Right kidney (tissue), 1 donor: ENCODE data around the gene DOK7.
A peak's percentile ranks its signal among the peaks of the same experiment; 100 is the strongest.

Experiments
- DNase-seq: peaks from one replicate; pipeline ENCODE4 v3.0.0-alpha.2; 2016

The DOK7 gene

GRCh38 chr4:3463556-3464348, 646 bp downstream of the DOK7 start:
- DNase-seq: peak; percentile 28

- DNase-seq: peak; percentile 15
These were observed 1.3 kb downstream of the DOK7 start for GRCh38 chr4:3464349-3464905.

- DNase-seq: peak; percentile 10
These were observed 2.0 kb downstream of the DOK7 start for GRCh38 chr4:3464911-3465697.

- DNase-seq: peak; percentile 28
These were observed 2.9 kb downstream of the DOK7 start for GRCh38 chr4:3465698-3466671.

GRCh38 chr4:3466691-3467600, 3.8 kb downstream of the DOK7 start:
- DNase-seq: peak; percentile 23

GRCh38 chr4:3467601-3468031, 4.5 kb downstream of the DOK7 start:
- DNase-seq: no peak

GRCh38 chr4:3468154-3468553, 5.0 kb downstream of the DOK7 start:
- DNase-seq: no peak

GRCh38 chr4:3468804-3469203, 5.7 kb downstream of the DOK7 start:
- DNase-seq: no peak

- no peak for DNase-seq
These were observed 6.5 kb downstream of the DOK7 start for GRCh38 chr4:3469386-3470243.

GRCh38 chr4:3470244-3471097, 7.4 kb downstream of the DOK7 start:
- no peak for DNase-seq

GRCh38 chr4:3471098-3471760, 8.1 kb downstream of the DOK7 start:
- no peak for DNase-seq

GRCh38 chr4:3471886-3472285, 8.8 kb downstream of the DOK7 start:
- DNase-seq: no peak

- no peak for DNase-seq
These were observed 9.5 kb downstream of the DOK7 start for GRCh38 chr4:3472411-3473141.

GRCh38 chr4:3473181-3473950, 10.3 kb downstream of the DOK7 start:
- DNase-seq: no peak

GRCh38 chr4:3473996-3474765, 11.1 kb downstream of the DOK7 start:
- DNase-seq: no peak
